ENCODE results near the gene FAM200B.

GRCh38 chr4:15725608-15726007 is 44.0 kb downstream of the FAM200B start:
- TF ChIP-seq, protein P1, sequence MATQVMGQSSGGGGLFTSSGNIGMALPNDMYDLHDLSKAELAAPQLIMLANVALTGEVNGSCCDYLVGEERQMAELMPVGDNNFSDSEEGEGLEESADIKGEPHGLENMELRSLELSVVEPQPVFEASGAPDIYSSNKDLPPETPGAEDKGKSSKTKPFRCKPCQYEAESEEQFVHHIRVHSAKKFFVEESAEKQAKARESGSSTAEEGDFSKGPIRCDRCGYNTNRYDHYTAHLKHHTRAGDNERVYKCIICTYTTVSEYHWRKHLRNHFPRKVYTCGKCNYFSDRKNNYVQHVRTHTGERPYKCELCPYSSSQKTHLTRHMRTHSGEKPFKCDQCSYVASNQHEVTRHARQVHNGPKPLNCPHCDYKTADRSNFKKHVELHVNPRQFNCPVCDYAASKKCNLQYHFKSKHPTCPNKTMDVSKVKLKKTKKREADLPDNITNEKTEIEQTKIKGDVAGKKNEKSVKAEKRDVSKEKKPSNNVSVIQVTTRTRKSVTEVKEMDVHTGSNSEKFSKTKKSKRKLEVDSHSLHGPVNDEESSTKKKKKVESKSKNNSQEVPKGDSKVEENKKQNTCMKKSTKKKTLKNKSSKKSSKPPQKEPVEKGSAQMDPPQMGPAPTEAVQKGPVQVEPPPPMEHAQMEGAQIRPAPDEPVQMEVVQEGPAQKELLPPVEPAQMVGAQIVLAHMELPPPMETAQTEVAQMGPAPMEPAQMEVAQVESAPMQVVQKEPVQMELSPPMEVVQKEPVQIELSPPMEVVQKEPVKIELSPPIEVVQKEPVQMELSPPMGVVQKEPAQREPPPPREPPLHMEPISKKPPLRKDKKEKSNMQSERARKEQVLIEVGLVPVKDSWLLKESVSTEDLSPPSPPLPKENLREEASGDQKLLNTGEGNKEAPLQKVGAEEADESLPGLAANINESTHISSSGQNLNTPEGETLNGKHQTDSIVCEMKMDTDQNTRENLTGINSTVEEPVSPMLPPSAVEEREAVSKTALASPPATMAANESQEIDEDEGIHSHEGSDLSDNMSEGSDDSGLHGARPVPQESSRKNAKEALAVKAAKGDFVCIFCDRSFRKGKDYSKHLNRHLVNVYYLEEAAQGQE (IDR thresholded peaks at IDR 0.05; ENCODE audit: insufficient read depth in 1 of 2, low read depth in 2 of 2, low read length in 2 of 2): no peak
- TF ChIP-seq POLR2AphosphoS5 (IDR thresholded peaks at IDR 0.05; ENCODE audit: low read depth, low read length) (no peak), FOXP2 (optimal IDR thresholded peaks at IDR 0.05; ENCODE audit: borderline replicate concordance, extremely low read depth, extremely low read length, insufficient read depth) (no peak)

Data from PFSK-1 (cell line).